HG02943 (cell line): Measurements from ENCODE around the gene GPR137.
"Not testable (repeated sequence)": the region's sequence is repeated elsewhere in the genome, so short reads cannot be mapped to it uniquely, and the experiment has no call there.

ENCODE experiments used
- ATAC-seq: cut with Tn5 transposase; IDR thresholded peaks from one replicate; pipeline ENCODE4 v1.9.1; 2021; ENCODE audit warnings: mild to moderate bottlenecking, low read depth, moderate library complexity; ENCODE audit not compliant: unreplicated experiment

The GPR137 gene

GRCh38 chr11:64316672-64317324, 31.1 kb downstream of the GPR137 start:
- ATAC-seq, result no peak

DNA sequence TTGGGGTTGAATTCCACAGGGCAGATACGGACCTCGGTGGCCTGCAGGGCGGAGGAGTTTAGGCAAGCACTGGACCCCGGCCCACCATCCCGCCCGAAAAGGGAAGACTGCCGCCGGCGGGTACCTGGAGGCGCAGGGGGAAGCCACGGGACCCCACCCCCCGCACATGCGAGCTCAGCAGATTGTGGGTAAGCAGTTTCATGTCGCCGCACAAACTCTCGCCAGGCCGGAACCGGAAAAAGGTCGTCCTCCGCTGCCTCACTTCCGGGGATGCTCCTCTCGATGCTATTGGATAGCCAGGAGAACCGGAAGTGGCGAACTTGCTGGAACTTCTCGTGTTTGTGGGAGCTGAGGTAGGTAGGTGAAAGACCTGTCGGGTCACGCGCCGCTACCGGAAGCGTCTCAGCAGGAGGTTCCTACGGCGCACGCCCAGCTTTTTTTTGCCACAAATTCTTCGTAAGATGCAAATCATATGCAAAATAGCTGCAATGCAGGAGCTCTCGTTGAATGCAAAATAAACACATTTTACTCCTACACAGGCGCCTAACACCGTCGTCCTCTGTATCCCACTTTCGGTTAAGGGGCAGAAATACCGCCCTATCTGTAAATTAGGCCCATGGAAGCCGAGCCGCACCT, 31.8 kb downstream of the GPR137 start, which contains the start of gene TRMT112:
Gene TRMT112, minus strand, starts transcription at position 235 of the 636 bp plus-strand sequence. Its CDS starts 33 bp downstream, at position 202.
- peak; percentile 56 for ATAC-seq

DNA sequence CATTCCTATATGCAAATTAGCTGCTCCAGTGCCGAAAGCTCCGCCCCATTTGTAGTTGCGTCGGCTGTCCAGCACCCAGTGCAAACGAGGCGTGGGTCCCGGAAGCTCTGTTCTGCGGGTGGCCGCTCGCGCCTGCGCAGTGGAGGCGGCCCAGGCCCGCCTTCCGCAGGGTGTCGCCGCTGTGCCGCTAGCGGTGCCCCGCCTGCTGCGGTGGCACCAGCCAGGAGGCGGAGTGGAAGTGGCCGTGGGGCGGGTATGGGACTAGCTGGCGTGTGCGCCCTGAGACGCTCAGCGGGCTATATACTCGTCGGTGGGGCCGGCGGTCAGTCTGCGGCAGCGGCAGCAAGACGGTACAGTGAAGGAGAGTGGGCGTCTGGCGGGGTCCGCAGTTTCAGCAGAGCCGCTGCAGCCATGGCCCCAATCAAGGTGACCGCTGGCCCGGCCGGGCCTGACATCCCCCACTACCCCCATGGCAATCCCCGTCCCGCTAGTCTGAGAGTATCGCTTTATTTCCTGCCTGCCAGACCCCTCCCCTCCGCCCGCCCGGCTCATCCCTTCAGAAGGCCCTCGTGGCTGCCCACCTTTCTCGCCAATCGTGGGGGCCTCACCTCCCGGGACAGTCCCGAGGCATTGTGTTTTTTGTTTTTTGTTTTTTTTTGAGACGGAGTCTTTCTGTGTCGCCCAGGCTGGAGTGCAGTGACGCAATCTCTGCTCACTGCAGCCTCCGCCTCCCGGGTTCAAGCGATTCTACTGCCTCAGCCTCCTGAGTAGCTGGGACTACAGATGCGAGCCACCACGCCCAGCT, 32.5 kb downstream of the GPR137 start, which contains the start of gene PRDX5:
Gene PRDX5, plus strand, starts transcription at position 161 of the 805 bp plus-strand sequence. Its CDS starts 95 bp downstream, at position 256.
- ATAC-seq, result peak; percentile 60

- ATAC-seq, result no peak
These were observed 33.4 kb downstream of the GPR137 start for GRCh38 chr11:64318766-64319761.

DNA sequence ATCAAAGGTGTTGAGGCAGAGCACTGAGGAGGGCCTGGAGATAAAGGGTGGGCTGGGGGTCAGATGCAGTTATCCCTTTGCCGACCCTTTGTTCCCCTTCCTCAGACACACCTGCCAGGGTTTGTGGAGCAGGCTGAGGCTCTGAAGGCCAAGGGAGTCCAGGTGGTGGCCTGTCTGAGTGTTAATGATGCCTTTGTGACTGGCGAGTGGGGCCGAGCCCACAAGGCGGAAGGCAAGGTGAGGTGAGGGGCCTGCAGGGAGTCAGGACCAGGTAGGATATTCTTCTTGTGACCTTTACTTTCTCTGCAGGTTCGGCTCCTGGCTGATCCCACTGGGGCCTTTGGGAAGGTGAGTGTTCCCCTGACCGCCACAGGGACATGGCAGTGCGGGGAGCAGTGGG, 34.9 kb downstream of the GPR137 start:
- no peak for ATAC-seq

DNA sequence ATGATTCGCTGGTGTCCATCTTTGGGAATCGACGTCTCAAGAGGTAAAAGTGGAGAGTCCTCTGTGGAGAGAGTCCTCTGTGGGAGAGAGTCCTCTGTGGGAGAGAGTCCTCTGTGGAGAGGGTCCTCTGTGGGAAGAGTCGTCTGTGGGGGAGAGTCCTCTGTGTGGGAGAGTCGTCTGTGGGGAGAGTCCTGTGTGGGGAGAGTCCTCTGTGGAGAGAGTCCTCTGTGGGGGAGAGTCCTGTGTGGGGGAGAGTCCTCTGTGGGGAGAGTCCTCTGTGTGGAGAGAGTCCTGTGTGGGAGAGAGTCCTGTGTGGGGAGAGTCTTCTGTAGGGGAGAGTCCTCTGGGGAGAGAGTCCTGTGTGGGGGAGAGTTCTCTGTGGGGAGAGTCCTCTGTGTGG, 35.4 kb downstream of the GPR137 start:
- ATAC-seq, result no peak

DNA sequence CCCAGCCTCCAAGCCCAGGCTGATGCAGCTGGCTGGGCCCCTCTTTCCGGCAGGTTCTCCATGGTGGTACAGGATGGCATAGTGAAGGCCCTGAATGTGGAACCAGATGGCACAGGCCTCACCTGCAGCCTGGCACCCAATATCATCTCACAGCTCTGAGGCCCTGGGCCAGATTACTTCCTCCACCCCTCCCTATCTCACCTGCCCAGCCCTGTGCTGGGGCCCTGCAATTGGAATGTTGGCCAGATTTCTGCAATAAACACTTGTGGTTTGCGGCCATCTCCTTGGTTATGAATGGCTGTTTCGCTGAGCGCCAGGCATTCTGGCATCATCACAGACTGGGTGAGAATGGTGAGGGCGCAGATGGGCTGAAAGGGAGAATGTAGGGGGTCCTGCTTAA, 35.9 kb downstream of the GPR137 start:
- ATAC-seq, result no peak

DNA sequence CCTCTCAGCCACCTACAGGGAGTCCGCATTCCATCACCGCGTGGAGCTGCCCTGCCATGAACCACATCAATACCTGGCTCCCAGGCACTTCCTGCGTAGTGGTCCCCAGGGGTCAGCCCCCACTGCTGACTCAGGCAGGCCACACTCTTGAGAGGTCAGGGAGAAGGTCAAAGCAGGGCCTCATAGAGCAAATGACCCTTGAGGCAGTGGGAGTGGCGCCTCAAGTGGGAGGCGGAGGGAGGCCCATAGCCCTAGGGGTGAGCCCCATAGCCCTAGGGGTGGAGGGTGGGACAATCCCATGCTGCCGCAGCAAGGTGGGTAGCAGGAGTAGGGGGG, 37.2 kb downstream of the GPR137 start:
- no peak for ATAC-seq

DNA sequence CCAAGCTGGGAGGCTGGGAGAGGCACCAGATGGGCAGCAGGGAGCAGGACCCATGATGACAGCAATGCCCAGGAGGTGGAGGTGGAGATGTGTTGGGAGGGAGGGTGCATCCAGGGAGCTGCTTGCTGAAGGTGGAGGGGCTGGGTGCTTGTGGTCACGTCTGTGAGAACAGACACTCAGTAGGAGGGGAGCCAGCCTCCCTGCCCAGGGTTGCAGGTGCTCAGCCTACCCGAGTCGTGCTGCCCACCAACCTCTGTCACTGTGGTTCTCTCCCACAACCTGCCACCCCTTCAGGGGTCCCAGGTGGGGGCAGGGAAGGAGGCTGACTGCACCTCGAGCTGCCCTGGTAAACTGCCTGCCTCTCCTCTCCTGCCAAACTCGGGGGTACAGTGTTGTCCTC, 37.7 kb downstream of the GPR137 start:
- no peak for ATAC-seq

GRCh38 chr11:64323984-64324383, 38.3 kb downstream of the GPR137 start:
- not testable (repeated sequence) for ATAC-seq

DNA sequence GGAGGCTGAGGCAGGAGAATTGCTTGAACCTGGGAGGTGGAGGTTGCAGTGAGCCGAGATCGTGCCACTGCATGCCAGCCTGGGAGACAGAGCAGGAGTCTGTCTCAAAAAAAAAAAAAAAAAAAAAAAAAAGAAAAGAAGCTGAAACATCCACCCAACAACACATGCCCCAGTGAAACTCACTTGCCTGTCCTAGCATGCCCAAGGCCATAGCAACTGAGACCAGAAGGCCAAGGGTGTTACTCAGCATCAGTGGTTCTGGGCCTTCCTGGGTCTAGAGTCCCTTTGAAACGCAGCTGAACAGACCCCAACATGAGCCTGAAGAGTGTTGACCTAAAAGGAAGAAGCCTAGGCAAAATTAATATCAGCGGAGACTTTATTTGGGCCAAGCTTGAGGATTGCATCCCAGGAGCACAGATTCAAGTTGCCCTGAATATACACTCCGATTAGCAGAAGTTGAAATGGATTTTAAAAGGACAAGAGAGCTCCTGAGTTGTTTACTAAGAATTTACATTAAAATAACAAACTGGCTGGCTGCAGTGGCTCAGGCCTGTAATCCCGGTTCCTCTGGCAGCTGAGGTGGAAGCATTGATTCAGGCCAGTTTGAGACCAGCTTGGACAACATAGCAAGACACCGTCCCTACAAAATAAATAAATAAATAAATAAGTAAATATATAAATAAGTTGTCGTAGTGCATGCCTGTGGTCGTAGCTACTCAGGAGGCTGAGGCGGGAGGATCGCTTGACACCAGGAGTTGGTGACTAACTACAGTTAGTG, 39.2 kb downstream of the GPR137 start:
- ATAC-seq, result no peak

GRCh38 chr11:64327375-64327774, 41.7 kb downstream of the GPR137 start:
- ATAC-seq, result no peak

GRCh38 chr11:64327993-64328392, 42.3 kb downstream of the GPR137 start:
- ATAC-seq, result no peak

- ATAC-seq, result no peak
These were observed 45.2 kb downstream of the GPR137 start for GRCh38 chr11:64330888-64331287.

- no peak for ATAC-seq
These were observed 46.1 kb downstream of the GPR137 start for GRCh38 chr11:64331569-64332371.

DNA sequence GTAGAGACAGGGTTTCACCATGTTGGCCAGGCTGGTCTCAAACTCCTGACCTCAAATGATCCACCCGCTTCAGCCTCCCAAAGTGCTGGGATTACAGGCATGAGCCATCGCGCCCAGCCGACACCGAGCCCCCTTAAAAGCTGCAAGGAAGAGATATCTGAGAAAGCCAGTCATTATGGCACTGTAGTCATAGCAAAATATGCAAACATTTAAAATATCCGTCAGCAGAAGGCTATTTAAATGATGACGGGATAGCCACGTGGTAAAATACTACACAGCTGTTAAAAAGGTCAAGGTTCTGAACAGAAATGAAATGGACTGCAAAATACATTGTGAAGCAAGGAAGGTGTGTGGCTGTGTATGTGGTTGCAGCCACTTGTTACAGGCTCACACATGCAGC, 47.9 kb downstream of the GPR137 start:
- ATAC-seq, result no peak

- peak; percentile 49 for ATAC-seq
These were observed 49.4 kb downstream of the GPR137 start for GRCh38 chr11:64334764-64335735.
